HG02759 (cell line): ENCODE measurements around the gene FRMD8.
"Not testable (repeated sequence)": the region's sequence is repeated elsewhere in the genome, so short reads cannot be mapped to it uniquely, and the experiment has no call there.

ENCODE experiments used
- ATAC-seq: cut with Tn5 transposase; IDR thresholded peaks from one replicate; pipeline ENCODE4 v1.9.1; 2021; ENCODE audit warnings: mild to moderate bottlenecking, moderate library complexity; ENCODE audit not compliant: unreplicated experiment

Gene FRMD8

GRCh38 chr11:65413077-65413664, 26.7 kb downstream of the FRMD8 start:
- not testable (repeated sequence) for ATAC-seq

DNA sequence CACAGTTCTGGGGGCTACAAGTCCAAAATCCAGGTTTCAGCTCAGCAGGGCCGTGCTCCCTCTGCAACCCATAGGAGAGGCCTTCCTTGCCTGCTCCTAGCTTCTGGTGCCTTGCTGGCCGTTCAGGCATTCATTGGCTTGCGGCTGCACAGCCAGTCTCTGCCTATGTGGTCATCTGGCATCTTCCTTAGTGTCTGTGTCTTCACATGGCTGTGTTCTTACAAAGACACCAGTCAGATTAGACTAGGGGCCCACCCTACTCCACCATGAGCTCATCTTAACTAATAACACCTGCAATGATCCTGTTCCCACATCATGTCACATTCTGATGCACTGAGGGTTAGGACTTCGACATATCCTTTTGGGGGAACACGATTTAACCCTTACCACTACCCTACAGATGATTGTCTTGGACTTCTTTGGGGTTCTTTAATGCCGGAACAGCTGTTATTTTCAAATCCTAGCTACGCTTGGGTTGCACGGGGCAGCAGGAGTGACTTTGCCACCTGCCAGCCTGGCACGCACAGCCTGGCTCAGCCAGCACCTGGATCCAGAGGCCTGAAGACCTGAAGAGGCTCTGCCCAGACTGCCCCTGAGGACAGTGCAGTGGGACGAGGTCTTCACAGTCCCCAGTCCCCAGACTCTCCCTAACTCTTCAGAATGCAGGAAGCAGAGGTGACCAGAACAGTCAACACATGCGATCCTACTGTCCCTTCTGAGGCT, 28.5 kb downstream of the FRMD8 start:
- ATAC-seq = no peak

GRCh38 chr11:65415499-65416340, 29.3 kb downstream of the FRMD8 start:
- ATAC-seq = no peak

- no peak for ATAC-seq
Observed at GRCh38 chr11:65416341-65416824, 29.9 kb downstream of the FRMD8 start.

GRCh38 chr11:65416841-65417701, 30.6 kb downstream of the FRMD8 start:
- no peak for ATAC-seq

- no peak for ATAC-seq
Observed at GRCh38 chr11:65417702-65418430, 31.4 kb downstream of the FRMD8 start.

DNA sequence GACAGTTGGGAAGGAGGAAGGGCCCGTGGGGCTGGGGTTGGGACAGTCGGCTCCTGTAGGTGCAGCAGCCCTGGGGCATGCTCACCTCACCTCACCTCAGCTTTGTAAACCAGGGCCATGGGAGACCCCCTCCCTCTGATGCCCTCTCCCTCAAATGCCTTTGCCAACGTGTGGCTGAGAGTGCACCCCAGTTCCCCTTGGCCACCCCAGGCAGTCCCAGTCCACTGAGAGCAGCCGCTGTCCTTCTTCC, 31.9 kb downstream of the FRMD8 start:
- ATAC-seq = no peak

DNA sequence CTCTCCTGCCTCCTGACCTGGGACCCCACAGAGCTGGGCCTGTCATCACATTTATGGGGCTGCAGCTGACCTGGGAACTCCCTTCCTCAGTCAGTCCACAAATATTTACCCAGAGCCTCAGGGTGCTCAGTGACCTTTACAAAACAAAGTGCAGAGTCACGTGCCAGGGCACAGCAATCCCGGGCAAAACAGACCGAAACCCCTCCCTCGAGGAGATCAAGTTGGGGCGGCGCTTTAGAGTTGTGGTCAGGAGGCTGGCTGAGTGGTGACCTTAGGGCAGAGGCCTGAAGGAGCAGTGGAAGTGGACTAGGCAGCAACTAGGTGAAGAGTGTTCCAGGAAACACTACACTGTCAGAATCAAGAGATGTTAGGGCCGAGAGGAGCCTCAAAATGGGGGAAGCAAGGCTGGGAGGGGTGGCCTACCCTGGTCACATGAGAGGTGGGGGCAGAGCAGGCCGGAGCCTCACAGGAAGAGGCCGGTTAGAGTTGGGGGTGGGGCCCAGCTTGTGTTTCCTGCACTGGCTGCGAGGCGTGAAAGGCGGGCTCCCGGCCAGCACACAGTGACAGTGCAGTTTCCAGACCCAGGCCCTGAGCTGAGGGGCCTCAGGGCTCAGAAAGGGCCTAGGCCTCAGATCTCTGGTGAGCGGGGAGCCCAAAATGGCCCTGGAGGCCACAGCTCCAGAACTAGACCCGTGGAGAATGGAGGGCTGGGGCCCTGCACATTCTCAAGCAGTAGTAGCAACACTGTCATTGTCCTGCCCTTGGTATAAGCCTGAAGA, 32.4 kb downstream of the FRMD8 start:
- peak; percentile 43 for ATAC-seq

- ATAC-seq = no peak
Observed at GRCh38 chr11:65419460-65419771, 33.0 kb downstream of the FRMD8 start.

GRCh38 chr11:65419772-65420481, 33.5 kb downstream of the FRMD8 start:
- no peak for ATAC-seq

- ATAC-seq = no peak
Observed at GRCh38 chr11:65420506-65420905, 34.1 kb downstream of the FRMD8 start.

DNA sequence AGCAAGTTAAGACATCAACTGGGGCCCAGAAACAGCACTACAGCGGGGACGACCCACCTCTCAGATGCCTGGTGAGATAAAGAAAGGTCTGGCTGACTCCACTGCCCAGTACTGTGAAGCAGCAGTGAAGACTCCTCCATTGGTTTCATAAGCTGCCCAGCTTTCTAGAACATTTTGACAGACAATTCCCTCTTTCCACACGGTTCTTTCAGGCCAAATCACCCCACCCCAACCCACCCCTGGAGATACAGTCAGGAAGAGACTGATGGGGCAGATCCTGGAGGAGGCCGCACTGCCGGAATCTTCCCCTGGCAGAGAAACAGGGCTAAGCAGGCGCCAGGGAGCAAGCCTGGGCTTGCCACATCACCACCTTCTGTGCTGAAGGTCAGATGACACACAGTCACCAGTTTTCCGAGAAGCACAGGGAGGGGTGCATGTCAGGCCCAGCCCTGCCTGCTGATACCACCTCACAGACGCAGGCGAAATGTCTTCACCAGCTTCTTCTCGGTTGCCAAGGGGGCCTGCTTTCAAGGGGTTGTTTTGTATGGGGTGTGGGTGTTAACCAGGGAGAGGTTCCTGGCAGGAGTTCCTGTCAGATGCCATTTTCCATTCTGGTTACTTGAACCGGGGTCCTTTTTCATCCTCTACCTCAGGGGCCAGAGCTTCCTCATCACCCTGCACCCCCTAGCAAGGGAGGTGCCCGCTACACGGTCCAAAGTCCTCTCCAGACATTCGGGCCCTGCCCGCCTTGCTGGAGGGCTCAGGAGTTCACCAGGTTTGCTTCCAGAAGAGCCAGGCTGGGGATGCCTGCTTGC, 34.7 kb downstream of the FRMD8 start:
- no peak for ATAC-seq

GRCh38 chr11:65421794-65422632, 35.6 kb downstream of the FRMD8 start:
- peak; percentile 37 for ATAC-seq

- peak; percentile 18 for ATAC-seq
Observed at GRCh38 chr11:65422633-65423515, 36.4 kb downstream of the FRMD8 start, which contains the start of gene NEAT1. Gene NEAT1, plus strand, starts transcription at chr11:65422798.

- ATAC-seq = no peak
Observed at GRCh38 chr11:65423516-65424204, 37.2 kb downstream of the FRMD8 start.
